Measurements from ENCODE around the gene TSPEAR.

DNA sequence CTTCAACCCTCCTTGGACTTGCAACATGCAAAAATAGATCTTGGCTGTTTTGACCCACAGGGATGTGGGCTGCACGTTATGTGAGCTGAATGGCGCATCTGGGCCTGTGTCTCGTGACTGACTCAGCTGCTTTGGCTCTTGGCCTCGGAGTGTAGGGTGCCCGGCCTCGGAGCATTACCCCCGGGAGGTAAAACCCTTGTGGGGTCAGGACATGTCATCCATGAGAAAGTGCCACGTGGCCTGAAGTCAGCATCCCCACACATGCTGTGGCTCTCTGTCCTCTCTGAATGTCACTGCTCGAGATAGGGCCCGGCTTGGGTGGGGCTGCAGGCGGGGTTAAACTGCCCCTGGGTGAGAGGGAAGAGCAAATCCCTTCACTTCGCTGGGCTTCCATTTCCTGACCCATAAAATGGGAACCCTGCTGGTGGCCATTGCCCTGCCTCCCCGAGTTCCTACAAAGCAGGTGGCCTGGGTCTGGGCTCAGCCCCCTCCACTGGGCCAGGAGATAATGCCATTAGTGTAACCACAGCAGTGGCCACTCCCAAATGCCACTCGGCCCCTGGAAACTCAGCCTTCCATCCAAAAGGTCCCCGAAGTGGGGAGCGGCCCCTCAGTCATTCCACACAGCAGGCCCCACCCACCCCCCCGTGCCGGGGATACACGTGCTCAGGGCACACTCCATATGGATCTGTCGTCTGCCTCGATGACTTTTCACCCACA, 22.8 kb upstream of the TSPEAR start:
- TF ChIP-seq, protein P1, sequence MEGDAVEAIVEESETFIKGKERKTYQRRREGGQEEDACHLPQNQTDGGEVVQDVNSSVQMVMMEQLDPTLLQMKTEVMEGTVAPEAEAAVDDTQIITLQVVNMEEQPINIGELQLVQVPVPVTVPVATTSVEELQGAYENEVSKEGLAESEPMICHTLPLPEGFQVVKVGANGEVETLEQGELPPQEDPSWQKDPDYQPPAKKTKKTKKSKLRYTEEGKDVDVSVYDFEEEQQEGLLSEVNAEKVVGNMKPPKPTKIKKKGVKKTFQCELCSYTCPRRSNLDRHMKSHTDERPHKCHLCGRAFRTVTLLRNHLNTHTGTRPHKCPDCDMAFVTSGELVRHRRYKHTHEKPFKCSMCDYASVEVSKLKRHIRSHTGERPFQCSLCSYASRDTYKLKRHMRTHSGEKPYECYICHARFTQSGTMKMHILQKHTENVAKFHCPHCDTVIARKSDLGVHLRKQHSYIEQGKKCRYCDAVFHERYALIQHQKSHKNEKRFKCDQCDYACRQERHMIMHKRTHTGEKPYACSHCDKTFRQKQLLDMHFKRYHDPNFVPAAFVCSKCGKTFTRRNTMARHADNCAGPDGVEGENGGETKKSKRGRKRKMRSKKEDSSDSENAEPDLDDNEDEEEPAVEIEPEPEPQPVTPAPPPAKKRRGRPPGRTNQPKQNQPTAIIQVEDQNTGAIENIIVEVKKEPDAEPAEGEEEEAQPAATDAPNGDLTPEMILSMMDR (IDR thresholded peaks at IDR 0.05), result no peak
- TF ChIP-seq POLR2AphosphoS5 (IDR thresholded peaks at IDR 0.05), result no peak
- TF ChIP-seq POLR2A (IDR thresholded peaks at IDR 0.05), result no peak
- no peak for TF ChIP-seq EP300 (IDR thresholded peaks at IDR 0.05; ENCODE audit: low read depth)
